NCI-H2227 (cell line): ENCODE measurements around the gene C12orf56.
"Not testable (repeated sequence)": the region's sequence is repeated elsewhere in the genome, so short reads cannot be mapped to it uniquely, and the experiment has no call there.

Source experiments
- DNase-seq: peaks from one replicate; lab custom pipeline; 2025; ENCODE audit not compliant: unreplicated experiment; lab: John Stamatoyannopoulos, UW

The C12orf56 gene

DNA sequence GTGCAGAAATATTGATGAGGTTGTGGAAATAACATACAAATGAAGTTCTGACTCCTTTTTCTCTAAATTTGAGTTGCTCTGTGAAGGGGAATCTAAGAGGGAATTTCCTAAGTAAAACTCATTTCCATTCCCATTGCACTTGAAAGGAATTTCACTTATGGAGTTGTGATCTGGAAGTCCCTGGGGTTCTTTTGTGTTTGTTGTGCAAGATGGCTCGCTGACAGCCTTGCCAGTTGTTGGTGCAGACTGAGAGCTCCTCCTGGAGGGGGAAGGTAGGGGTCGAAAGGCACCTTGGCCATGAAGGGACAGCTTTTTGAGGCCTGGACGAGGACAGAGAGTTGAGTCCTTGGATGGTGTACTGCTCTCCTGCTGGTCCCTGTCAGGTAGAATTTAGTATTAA is 72.0 kb downstream of the C12orf56 start:
- DNase-seq: no peak

GRCh38 chr12:64311877-64312276 is 78.7 kb downstream of the C12orf56 start:
- no peak for DNase-seq

- peak; percentile 9 for DNase-seq
These were observed 86.0 kb downstream of the C12orf56 start for GRCh38 chr12:64304571-64304970.

DNA sequence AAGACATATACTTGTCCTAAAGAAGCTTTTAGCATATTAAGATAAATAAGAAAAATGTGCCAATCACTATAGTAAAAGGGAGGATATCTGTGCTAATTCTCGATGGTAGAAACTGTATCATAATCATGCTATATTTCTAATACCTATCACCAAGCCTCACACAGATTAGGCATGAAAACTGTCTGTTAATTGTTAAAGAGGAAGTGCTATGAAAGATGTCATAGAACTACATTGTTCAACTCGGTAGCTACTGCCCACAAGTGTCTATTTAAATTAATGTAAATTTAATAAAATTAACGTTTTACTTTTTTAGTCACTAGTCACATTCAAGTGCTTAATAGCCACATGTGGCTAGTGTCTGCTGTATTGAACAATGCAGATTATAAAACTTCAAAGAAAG is 90.9 kb downstream of the C12orf56 start:
- no peak for DNase-seq

DNA sequence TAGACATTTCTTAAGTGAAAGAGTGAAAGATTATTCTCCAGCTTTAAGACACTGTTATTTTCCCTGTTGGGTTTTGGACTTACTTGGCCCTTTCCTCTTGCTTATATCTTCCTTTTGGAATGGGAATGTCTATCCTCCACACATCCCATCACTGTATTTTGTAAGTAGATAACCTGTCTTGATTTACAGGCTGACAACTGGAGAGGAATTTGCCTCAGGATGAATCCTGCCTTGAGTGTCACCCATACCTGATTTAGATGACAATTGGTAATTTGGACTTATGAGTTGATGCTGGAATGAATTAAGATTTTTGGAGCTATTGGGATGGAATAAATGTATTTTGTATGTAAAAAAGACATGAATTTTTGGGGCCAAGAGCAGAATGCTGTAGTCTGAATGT is 94.3 kb downstream of the C12orf56 start:
- no peak for DNase-seq

GRCh38 chr12:64293654-64294364 is 96.7 kb downstream of the C12orf56 start:
- DNase-seq: no peak

GRCh38 chr12:64293174-64293573 is 97.4 kb downstream of the C12orf56 start:
- DNase-seq: not testable (repeated sequence)

DNA sequence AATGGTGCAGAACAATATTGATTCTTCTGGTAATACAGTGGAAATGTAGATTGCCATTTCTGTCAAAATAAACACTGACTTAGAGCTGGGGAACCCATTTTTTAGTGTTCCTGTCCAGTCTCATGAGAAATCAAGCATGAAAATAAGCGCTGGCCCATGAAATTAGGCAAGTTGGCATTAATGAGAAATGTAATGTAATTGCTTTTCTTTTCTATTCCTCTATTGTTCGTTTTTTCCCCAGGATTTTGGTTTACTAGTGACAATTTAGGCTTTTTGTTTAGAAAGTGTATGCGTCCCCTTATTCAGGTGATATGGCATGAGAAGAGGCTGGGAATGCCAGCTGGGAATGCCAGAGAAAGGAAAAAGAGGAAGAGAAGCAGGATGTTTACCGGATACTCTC is 104.0 kb downstream of the C12orf56 start:
- DNase-seq: no peak

- DNase-seq: no peak
These were observed 106.3 kb downstream of the C12orf56 start for GRCh38 chr12:64284256-64284655.

DNA sequence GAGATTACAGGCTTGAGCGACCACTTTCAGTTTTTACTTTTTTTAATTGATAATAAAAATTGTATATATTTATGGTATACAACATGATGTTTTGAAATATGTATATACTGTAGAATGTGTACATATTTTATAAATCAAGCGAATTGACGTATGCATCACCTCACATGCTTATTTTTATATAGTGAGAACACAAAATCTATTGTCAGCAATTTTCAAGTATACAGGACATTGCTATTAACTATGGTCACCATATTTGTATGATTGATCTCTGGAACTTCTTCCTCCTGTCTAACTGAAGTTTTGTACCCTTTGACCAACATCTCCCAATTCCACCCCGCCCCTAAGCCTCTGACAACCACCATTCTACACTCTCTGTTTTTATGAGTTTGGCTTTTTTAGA is 112.1 kb downstream of the C12orf56 start:
- no peak for DNase-seq

- DNase-seq: peak; percentile 18
These were observed 116.8 kb downstream of the C12orf56 start for GRCh38 chr12:64273527-64274403.

DNA sequence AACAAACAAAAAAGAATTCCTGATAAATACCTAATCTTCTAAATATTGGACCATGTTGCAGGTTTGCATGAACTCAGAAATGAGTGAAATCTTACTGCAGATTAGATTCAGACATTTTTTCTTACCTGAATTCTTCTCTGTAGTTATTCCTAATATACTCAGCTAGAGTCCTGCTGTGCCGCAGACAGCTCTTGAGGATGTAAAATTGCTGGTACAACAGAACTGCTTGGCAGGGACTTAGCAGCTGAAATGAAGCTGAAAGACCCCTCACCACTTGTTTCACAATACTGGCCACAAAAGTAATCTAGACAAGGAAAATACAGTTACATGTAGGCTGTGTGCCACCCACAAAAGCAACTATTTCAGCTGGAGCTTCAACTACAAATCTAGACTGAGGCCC is 120.1 kb downstream of the C12orf56 start:
- peak; percentile 51 for DNase-seq

DNA sequence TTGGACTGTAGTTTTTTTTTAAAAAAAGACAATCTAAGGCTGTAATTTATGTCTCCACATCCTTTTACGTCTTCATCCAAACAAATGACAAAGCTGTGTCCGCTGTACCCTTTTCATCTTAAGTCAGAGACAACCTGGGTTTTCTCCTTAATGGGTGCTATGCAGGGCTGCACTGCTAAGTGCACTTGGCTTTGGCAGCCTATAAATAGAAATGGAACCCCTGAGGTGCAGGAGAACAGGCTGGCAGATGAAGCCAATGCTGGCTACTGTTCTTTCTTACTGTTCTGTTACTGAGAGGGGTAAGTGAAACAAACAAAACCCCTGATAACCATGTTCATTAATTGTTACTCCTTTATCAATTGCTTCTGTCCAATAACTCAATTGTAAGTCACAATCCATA is 121.4 kb downstream of the C12orf56 start:
- peak; percentile 70 for DNase-seq

DNA sequence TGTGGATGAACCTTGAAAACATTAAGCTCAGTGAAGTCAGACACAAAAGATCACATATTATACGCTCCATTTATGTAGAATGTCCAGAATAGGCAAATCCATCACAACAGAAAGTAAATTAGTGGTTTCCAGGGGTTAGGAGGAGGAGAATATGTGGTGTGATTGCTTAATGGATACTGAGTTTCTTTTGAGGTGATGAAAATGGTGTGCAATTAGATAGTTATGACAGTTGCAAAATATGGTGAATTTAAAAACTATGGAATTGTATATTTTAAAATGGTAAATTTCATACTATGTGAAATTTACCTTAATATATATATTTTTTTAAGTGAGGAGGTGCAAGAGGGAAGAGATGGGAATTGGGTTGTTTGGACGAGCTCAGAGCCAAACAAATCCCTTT is 122.1 kb downstream of the C12orf56 start:
- DNase-seq: no peak

DNA sequence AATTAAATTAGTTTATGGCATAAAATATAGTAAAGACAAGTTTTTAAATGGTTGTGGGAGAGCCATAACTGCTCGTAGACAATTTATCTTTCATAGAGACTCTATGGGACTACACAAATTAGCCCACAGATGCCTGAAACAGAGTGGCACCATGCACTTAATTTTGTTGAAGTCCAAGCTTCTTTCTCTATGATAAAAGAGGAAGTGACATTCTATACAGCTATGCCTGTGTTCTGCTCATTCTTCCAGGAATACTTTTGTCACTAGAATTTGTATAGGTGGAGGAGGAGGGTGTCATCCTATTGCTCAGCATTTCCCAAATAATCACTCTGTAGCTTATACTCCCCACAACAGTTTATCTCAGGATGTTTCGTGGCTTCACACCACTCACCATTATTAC is 124.7 kb downstream of the C12orf56 start:
- DNase-seq: no peak

GRCh38 chr12:64261813-64262212 is 128.7 kb downstream of the C12orf56 start:
- no peak for DNase-seq

DNA sequence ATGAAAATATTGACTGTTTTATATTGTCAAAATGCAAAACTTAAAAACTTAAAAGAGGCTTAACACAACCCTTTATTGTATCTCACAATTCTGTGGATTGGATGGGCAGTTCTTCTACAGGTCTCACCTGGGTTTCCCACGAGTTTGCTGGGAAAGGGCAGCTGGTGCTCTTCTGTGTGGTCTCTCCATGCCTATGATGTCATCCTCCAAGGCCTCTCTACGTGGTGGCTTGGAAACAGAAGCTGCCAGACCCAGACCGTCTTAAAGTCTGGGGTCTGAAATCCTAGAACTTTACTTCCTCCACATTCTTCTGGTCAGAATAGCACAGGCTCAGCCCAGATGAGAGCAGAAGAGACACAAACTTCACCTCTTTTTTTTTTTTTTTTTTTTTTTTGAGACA is 132.0 kb downstream of the C12orf56 start:
- no peak for DNase-seq

- DNase-seq: peak; percentile 80
These were observed 134.3 kb downstream of the C12orf56 start for GRCh38 chr12:64256166-64256800.

- no peak for DNase-seq
These were observed 135.3 kb downstream of the C12orf56 start for GRCh38 chr12:64255249-64255648.

GRCh38 chr12:64253356-64253755 is 137.2 kb downstream of the C12orf56 start:
- DNase-seq: no peak

DNA sequence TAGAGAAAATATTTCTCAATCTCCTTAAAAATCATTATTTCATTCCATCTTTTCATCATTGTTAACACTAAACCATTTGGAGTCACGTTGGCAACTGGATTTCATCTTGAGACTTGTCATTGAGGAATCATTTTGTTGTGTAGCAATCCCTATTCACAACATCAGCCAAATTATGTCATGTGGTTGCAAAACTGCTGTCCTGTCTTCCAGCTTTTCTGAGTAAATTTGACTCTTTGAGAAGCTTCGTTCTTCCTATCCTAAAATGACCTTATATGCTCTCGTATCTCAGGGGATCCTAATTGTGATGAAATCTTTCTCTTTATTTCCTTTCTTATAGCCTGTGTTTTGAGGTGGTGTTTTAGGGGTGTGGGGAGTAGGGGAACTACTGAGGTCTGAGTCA is 137.9 kb downstream of the C12orf56 start:
- no peak for DNase-seq

DNA sequence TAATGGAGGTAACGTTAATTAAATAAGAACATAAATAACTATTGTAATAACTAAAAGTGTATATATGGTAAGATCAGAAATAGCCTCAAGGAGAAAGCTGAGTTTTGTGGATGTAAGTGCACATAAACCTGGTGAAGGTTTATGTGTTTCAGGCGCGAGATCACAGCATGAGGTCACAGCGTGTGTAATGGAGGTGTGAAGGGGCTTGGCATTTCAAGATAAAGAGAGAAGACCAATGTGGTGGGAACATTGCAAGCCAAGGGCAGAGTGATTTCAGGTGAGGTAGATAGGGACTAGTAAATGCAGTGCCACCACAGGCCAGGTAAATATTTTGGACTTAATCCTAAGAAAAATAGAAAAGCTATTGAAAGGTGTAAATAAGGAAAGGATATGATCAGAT is 146.7 kb downstream of the C12orf56 start:
- no peak for DNase-seq
